ENCODE results near the gene CST5.
"Not testable (repeated sequence)": the region's sequence is repeated elsewhere in the genome, so short reads cannot be mapped to it uniquely, and the experiment has no call there.

CST5 gene

GRCh38 chr20:23909390-23909789 lies 29.8 kb upstream of the CST5 start:
- H3K9me2 ChIP-seq (ENCODE audit: low read depth, low read length), result no peaks in the 10 kb centered on the region
- H3K79me2 ChIP-seq (ENCODE audit: insufficient read depth, low read length), result no peaks in the 10 kb centered on the region
- no peak for TF ChIP-seq EZH2 (IDR thresholded peaks at IDR 0.05; ENCODE audit: borderline replicate concordance, low read length)
- no peak for TF ChIP-seq CTCF (IDR thresholded peaks at IDR 0.05; ENCODE audit: low read length)
- no peaks in the 10 kb centered on the region for H3K4me1 ChIP-seq (ENCODE audit: insufficient read depth, low read length, severe bottlenecking)
- no peaks in the 10 kb centered on the region for H3K9me3 ChIP-seq (ENCODE audit: low read length)
- no peak overlapping the region for H3K4me2 ChIP-seq (ENCODE audit: low read length)
- no peak overlapping the region for H3K9ac ChIP-seq (ENCODE audit: low read length)
- H3F3A ChIP-seq (ENCODE audit: insufficient read depth, low read length), result no peaks in the 10 kb centered on the region
- H3K4me3 ChIP-seq (ENCODE audit: low read depth, low read length, poor library complexity, severe bottlenecking), result no peak overlapping the region
- no peaks in the 10 kb centered on the region for H4K20me1 ChIP-seq (ENCODE audit: insufficient read depth, low read length)
- H3K27me3 ChIP-seq (ENCODE audit: insufficient read depth, low read length), result no peaks in the 10 kb centered on the region
- H3K27ac ChIP-seq (ENCODE audit: low read depth, low read length, poor library complexity, severe bottlenecking), result no peak overlapping the region
- no peaks in the 10 kb centered on the region for H3K36me3 ChIP-seq (ENCODE audit: insufficient read depth, low read length)
- H2AFZ ChIP-seq (ENCODE audit: low read length), result no peak overlapping the region

- no peaks in the 10 kb centered on the region for H3K4me1 ChIP-seq (ENCODE audit: insufficient read depth, low read length, severe bottlenecking)
- H3K4me3 ChIP-seq (ENCODE audit: low read depth, low read length, poor library complexity, severe bottlenecking), result no peak overlapping the region
- TF ChIP-seq EZH2 (IDR thresholded peaks at IDR 0.05; ENCODE audit: borderline replicate concordance, low read length), result no peak
- no peak overlapping the region for H2AFZ ChIP-seq (ENCODE audit: low read length)
- no peaks in the 10 kb centered on the region for H3K79me2 ChIP-seq (ENCODE audit: insufficient read depth, low read length)
- no peaks in the 10 kb centered on the region for H3K27me3 ChIP-seq (ENCODE audit: insufficient read depth, low read length)
- H3F3A ChIP-seq (ENCODE audit: insufficient read depth, low read length), result no peaks in the 10 kb centered on the region
- H3K9me3 ChIP-seq (ENCODE audit: low read length), result no peaks in the 10 kb centered on the region
- no peak overlapping the region for H3K27ac ChIP-seq (ENCODE audit: low read depth, low read length, poor library complexity, severe bottlenecking)
- H3K4me2 ChIP-seq (ENCODE audit: low read length), result no peak overlapping the region
- H4K20me1 ChIP-seq (ENCODE audit: insufficient read depth, low read length), result no peaks in the 10 kb centered on the region
- no peaks in the 10 kb centered on the region for H3K36me3 ChIP-seq (ENCODE audit: insufficient read depth, low read length)
- H3K9me2 ChIP-seq (ENCODE audit: low read depth, low read length), result no peaks in the 10 kb centered on the region
- no peak overlapping the region for H3K9ac ChIP-seq (ENCODE audit: low read length)
These were observed 28.0 kb upstream of the CST5 start for GRCh38 chr20:23907579-23907978.

GRCh38 chr20:23902396-23902795 lies 22.8 kb upstream of the CST5 start:
- not testable (repeated sequence) for H3K9ac ChIP-seq (ENCODE audit: low read length)

GRCh38 chr20:23890867-23891266 lies 11.3 kb upstream of the CST5 start:
- not testable (repeated sequence) for H3K9me3 ChIP-seq (ENCODE audit: low read length); H3K27me3 ChIP-seq (ENCODE audit: insufficient read depth, low read length); H3K4me2 ChIP-seq (ENCODE audit: low read length); H3K36me3 ChIP-seq (ENCODE audit: insufficient read depth, low read length); H3K79me2 ChIP-seq (ENCODE audit: insufficient read depth, low read length); H3K4me1 ChIP-seq (ENCODE audit: insufficient read depth, low read length, severe bottlenecking); H3F3A ChIP-seq (ENCODE audit: insufficient read depth, low read length); H2AFZ ChIP-seq (ENCODE audit: low read length); H4K20me1 ChIP-seq (ENCODE audit: insufficient read depth, low read length); H3K9me2 ChIP-seq (ENCODE audit: low read depth, low read length); H3K9ac ChIP-seq (ENCODE audit: low read length); H3K4me3 ChIP-seq (ENCODE audit: low read depth, low read length, poor library complexity, severe bottlenecking); H3K27ac ChIP-seq (ENCODE audit: low read depth, low read length, poor library complexity, severe bottlenecking)

More at GRCh38 chr20:23902396-23902795, 22.8 kb upstream of the CST5 start:
- H3K9me3 ChIP-seq (ENCODE audit: low read length); H3K36me3 ChIP-seq (ENCODE audit: insufficient read depth, low read length); H3K4me3 ChIP-seq (ENCODE audit: low read depth, low read length, poor library complexity, severe bottlenecking); H3F3A ChIP-seq (ENCODE audit: insufficient read depth, low read length); H2AFZ ChIP-seq (ENCODE audit: low read length); H3K4me2 ChIP-seq (ENCODE audit: low read length); H3K79me2 ChIP-seq (ENCODE audit: insufficient read depth, low read length); H3K27ac ChIP-seq (ENCODE audit: low read depth, low read length, poor library complexity, severe bottlenecking); H3K27me3 ChIP-seq (ENCODE audit: insufficient read depth, low read length); H3K9me2 ChIP-seq (ENCODE audit: low read depth, low read length); H3K4me1 ChIP-seq (ENCODE audit: insufficient read depth, low read length, severe bottlenecking); H4K20me1 ChIP-seq (ENCODE audit: insufficient read depth, low read length): not testable (repeated sequence)

GRCh38 chr20:23889775-23890187 lies 10.2 kb upstream of the CST5 start:
- Histone ChIP-seq H3K9me3 (ENCODE audit: low read length) (no peaks in the 10 kb centered on the region), H3K4me2 (ENCODE audit: low read length) (no peak overlapping the region), H3K27ac (ENCODE audit: low read depth, low read length, poor library complexity, severe bottlenecking) (no peak overlapping the region), H3K9me2 (ENCODE audit: low read depth, low read length) (no peaks in the 10 kb centered on the region), H3K4me1 (ENCODE audit: insufficient read depth, low read length, severe bottlenecking) (no peaks in the 10 kb centered on the region), H4K20me1 (ENCODE audit: insufficient read depth, low read length) (no peaks in the 10 kb centered on the region), H3K36me3 (ENCODE audit: insufficient read depth, low read length) (no peaks in the 10 kb centered on the region), H2AFZ (ENCODE audit: low read length) (no peak overlapping the region), H3K79me2 (ENCODE audit: insufficient read depth, low read length) (no peaks in the 10 kb centered on the region), H3K27me3 (ENCODE audit: insufficient read depth, low read length) (no peaks in the 10 kb centered on the region), H3F3A (ENCODE audit: insufficient read depth, low read length) (no peaks in the 10 kb centered on the region), H3K9ac (ENCODE audit: low read length) (no peak overlapping the region), H3K4me3 (ENCODE audit: low read depth, low read length, poor library complexity, severe bottlenecking) (no peak overlapping the region)
- TF ChIP-seq EZH2 (IDR thresholded peaks at IDR 0.05; ENCODE audit: borderline replicate concordance, low read length) (no peak), CTCF (IDR thresholded peaks at IDR 0.05; ENCODE audit: low read length) (peak; percentile 66)

Measured in OCI-LY1 (cell line).